ENCODE data around the gene DNAH17. TPM values are rescaled to one million over a fixed set of nuclear protein-coding genes. Genes with fewer than 3 reads are reported as not detected.

Gene DNAH17
- total and polyA plus RNA-seq, 2 experiments from 2014 or later, result 0.64 TPM; not detected in 1

DNA sequence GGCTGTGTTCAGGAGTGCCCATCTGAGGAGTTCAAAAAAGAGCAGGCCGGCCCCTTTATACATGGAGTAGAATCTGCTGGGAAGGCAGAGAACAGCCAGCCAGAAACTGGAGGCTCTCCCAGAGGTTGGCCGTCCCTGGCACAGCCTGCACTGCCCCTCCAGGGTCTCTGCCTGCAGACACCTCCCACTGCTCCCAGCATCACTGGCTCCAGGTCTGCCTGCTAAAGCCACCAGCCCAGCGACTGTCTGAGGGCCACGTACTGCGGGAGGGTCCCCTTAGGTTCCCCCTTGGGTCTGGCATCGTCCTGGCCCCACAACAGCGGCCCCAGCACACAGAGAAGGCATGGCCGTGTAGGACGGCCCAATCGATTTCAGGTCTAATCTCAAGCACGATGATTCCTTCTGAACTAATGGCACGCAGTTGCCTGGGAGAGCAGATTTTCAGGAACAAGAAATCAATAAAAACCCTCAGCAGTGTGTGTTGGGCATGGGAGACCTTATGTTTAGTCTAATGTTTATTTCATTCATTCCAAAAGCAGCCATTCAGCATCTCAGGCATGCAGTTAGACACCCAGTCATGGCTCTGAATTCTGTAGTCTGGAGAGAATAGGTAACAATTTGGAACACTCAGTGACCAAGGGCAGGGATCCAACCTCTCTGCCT is 103.1 kb downstream of the DNAH17 start:
- H4K20me1 ChIP-seq (ENCODE audit: insufficient read depth), result no peaks in the 10 kb centered on the region
- no peaks in the 10 kb centered on the region for H3F3A ChIP-seq (ENCODE audit: insufficient read depth)
- DNase-seq, result peak; percentile 14
- H3K36me3 ChIP-seq (ENCODE audit: low read depth), result no peaks in the 10 kb centered on the region
- no peaks in the 10 kb centered on the region for H3K9me2 ChIP-seq (ENCODE audit: insufficient read depth)
- no peaks in the 10 kb centered on the region for H3K4me1 ChIP-seq (ENCODE audit: insufficient read depth)
- H2AFZ ChIP-seq, result no peak overlapping the region
- peaks cover 22% of the 10 kb centered on the region; the same call in 1 of the 2 replicates for H3K27me3 ChIP-seq (replicated peaks; ENCODE audit: insufficient read depth)
- WGBS, 2 experiments (ENCODE audit: low coverage in 1 of 2, low lambda C conversion rate in 2 of 2, missing lambda C conversion rate in 2 of 2), result 57% methylated on average over 12 of the region's 12 CpGs
- no peak overlapping the region for H3K4me3 ChIP-seq
- TF ChIP-seq EZH2phosphoT487 (IDR thresholded peaks at IDR 0.05; ENCODE audit: insufficient read depth, low read depth), result no peak
- in situ Hi-C loops (cut with MboI), result no loop called here
- no peak overlapping the region for H3K4me2 ChIP-seq (ENCODE audit: unreplicated experiment)
- no peaks in the 10 kb centered on the region for H3K79me2 ChIP-seq (ENCODE audit: insufficient read depth)
- no peak overlapping the region for H3K9ac ChIP-seq
- no peaks in the 10 kb centered on the region for H3K9me3 ChIP-seq (ENCODE audit: low read depth)
- H3K27ac ChIP-seq, result no peak overlapping the region

DNA sequence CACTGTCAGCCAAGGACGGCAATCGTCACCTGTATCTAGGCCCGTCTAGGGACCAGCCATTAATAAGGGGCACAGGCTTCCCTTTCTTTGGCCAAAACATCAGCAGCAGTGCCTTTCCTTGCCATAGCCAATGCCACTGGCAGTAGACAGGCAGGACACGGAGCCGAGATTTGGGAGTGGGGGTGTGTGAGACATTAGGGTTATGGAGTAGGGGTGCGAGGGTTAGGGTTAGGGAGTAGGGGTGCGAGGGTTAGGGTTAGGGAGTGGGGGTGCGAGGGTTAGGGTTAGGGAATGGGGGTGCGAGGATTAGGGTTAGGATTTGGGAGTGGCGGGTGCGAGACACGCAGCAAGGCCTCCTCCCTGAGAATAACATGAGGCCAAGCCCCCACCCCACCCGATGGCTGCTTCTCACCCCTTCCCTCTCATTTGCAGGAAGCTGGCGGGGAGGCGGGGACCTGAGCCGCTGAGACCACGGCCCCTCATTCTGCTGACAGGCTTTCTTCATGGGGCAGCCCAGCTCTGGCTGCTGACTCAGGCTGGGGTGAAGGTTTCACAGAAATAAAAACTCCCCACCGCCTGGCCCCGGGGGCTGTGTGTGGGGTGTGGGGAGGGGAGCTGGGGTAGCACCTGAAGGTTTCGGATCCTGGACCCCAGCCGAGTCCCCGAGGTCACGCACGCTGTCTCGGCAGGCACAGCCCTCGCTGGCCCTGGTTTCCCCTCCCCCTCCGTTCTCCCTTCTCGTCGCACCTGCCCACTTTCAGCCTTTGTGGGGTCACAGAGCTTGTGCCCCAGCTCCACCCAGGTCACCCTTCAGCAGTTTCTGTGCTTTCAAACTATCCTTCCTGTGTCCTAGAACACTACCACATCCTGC is 104.9 kb downstream of the DNAH17 start:
- H3K27me3 ChIP-seq (replicated peaks; ENCODE audit: insufficient read depth), result peaks cover 22% of the 10 kb centered on the region; the same call in 1 of the 2 replicates
- no peak for TF ChIP-seq EZH2 (IDR thresholded peaks at IDR 0.05; ENCODE audit: insufficient read depth, poor library complexity, severe bottlenecking)
- no peak for TF ChIP-seq EZH2phosphoT487 (IDR thresholded peaks at IDR 0.05; ENCODE audit: insufficient read depth, low read depth)
- H2AFZ ChIP-seq, result no peak overlapping the region
- no peak overlapping the region for H3K4me3 ChIP-seq
- H3K4me1 ChIP-seq (ENCODE audit: insufficient read depth), result no peaks in the 10 kb centered on the region
- no peaks in the 10 kb centered on the region for H3K36me3 ChIP-seq (ENCODE audit: low read depth)
- no peak for DNase-seq
- no peak overlapping the region for H3K9ac ChIP-seq
- H3K27ac ChIP-seq, result no peak overlapping the region
- no peaks in the 10 kb centered on the region for H4K20me1 ChIP-seq (ENCODE audit: insufficient read depth)
- H3K9me2 ChIP-seq (ENCODE audit: insufficient read depth), result no peaks in the 10 kb centered on the region
- H3K79me2 ChIP-seq (ENCODE audit: insufficient read depth), result no peaks in the 10 kb centered on the region
- WGBS, 2 experiments (ENCODE audit: low coverage in 1 of 2, low lambda C conversion rate in 2 of 2, missing lambda C conversion rate in 2 of 2), result 63 to 73% methylated on average over 20 to 29 of the region's 29 CpGs
- H3K9me3 ChIP-seq (ENCODE audit: low read depth), result no peaks in the 10 kb centered on the region
- no peaks in the 10 kb centered on the region for H3F3A ChIP-seq (ENCODE audit: insufficient read depth)
- H3K4me2 ChIP-seq (ENCODE audit: unreplicated experiment), result no peak overlapping the region
- in situ Hi-C loops (cut with MboI), result no loop called here

DNA sequence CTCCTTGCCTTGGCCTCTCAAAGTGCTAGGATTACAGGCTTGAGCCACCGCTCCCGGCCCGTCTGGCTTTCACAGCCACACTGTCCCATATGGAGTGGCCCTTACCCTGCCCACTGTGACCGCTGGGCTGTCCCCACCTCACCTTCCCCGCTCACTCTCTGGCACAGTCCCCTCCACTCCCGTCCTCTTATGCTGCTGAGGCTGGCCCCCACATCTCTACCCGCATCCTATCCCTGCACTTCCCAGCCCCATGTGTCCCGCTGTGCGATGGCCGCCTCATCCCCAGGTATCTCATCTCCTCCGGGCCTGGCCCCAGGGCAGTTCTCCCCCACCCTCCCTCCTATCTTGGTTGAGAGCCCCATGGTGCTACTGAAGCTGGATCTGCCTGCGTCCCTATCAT is 105.6 kb downstream of the DNAH17 start:
- H2AFZ ChIP-seq, result no peak overlapping the region
- no peak overlapping the region for H3K27ac ChIP-seq
- peaks cover 22% of the 10 kb centered on the region; the same call in 1 of the 2 replicates for H3K27me3 ChIP-seq (replicated peaks; ENCODE audit: insufficient read depth)
- H4K20me1 ChIP-seq (ENCODE audit: insufficient read depth), result no peaks in the 10 kb centered on the region
- TF ChIP-seq EZH2 (IDR thresholded peaks at IDR 0.05; ENCODE audit: insufficient read depth, poor library complexity, severe bottlenecking) (no peak), EZH2phosphoT487 (IDR thresholded peaks at IDR 0.05; ENCODE audit: insufficient read depth, low read depth) (no peak)
- no peaks in the 10 kb centered on the region for H3K9me3 ChIP-seq (ENCODE audit: low read depth)
- in situ Hi-C loops (cut with MboI), result no loop called here
- no peak overlapping the region for H3K4me3 ChIP-seq
- no peak for DNase-seq
- no peaks in the 10 kb centered on the region for H3K79me2 ChIP-seq (ENCODE audit: insufficient read depth)
- 71 to 75% methylated on average over 12 of the region's 12 CpGs for WGBS, 2 experiments (ENCODE audit: low coverage in 1 of 2, low lambda C conversion rate in 2 of 2, missing lambda C conversion rate in 2 of 2)
- H3K36me3 ChIP-seq (ENCODE audit: low read depth), result no peaks in the 10 kb centered on the region
- no peaks in the 10 kb centered on the region for H3F3A ChIP-seq (ENCODE audit: insufficient read depth)
- H3K9me2 ChIP-seq (ENCODE audit: insufficient read depth), result no peaks in the 10 kb centered on the region
- no peak overlapping the region for H3K4me2 ChIP-seq (ENCODE audit: unreplicated experiment)
- H3K9ac ChIP-seq, result no peak overlapping the region
- H3K4me1 ChIP-seq (ENCODE audit: insufficient read depth), result no peaks in the 10 kb centered on the region

DNA sequence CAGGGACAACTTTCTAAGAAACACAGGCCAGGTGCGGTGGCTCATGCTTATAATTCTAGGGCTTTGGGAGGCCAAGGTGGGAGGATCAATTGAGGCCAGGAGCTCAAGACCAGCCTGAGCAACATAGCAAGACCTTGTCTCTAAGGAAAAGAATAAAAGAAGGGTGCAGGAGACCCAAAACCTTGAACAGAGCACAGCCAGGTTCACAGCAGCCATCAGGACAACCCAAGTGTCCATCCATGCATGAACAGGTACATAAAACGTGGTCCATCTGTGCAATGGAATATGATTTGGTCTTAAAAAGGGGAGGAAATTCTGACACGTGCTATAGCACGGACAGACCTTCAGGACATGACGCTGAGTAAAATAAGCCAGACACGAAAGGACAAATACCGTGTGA is 107.8 kb downstream of the DNAH17 start:
- Histone ChIP-seq H3K4me2 (ENCODE audit: unreplicated experiment) (no peak overlapping the region), H3K79me2 (ENCODE audit: insufficient read depth) (no peaks in the 10 kb centered on the region), H3K9me3 (ENCODE audit: low read depth) (no peaks in the 10 kb centered on the region), H3K9me2 (ENCODE audit: insufficient read depth) (no peaks in the 10 kb centered on the region), H3K27me3 (replicated peaks; ENCODE audit: insufficient read depth) (peaks cover 8% of the 10 kb centered on the region; the same call in 1 of the 2 replicates), H3K4me3 (no peak overlapping the region), H3K4me1 (ENCODE audit: insufficient read depth) (no peaks in the 10 kb centered on the region), H2AFZ (no peak overlapping the region), H3K27ac (no peak overlapping the region), H3K9ac (no peak overlapping the region), H3F3A (ENCODE audit: insufficient read depth) (no peaks in the 10 kb centered on the region), H4K20me1 (ENCODE audit: insufficient read depth) (no peaks in the 10 kb centered on the region), H3K36me3 (ENCODE audit: low read depth) (no peaks in the 10 kb centered on the region)
- no peak for DNase-seq
- in situ Hi-C loops (cut with MboI), result no loop called here
- TF ChIP-seq EZH2phosphoT487 (IDR thresholded peaks at IDR 0.05; ENCODE audit: insufficient read depth, low read depth) (no peak), EZH2 (IDR thresholded peaks at IDR 0.05; ENCODE audit: insufficient read depth, poor library complexity, severe bottlenecking) (no peak)
- 63 to 69% methylated on average over 7 of the region's 7 CpGs for WGBS, 2 experiments (ENCODE audit: low coverage in 1 of 2, low lambda C conversion rate in 2 of 2, missing lambda C conversion rate in 2 of 2)
